GM21528 (cell line): ENCODE data around the gene CCDC158.
"Not testable (repeated sequence)": the region's sequence is repeated elsewhere in the genome, so short reads cannot be mapped to it uniquely, and the experiment has no call there.

Experiments
- ATAC-seq: cut with Tn5 transposase; IDR thresholded peaks from one replicate; pipeline ENCODE4 v1.9.1; 2021; ENCODE audit warnings: mild to moderate bottlenecking, moderate library complexity; ENCODE audit not compliant: unreplicated experiment, low FRiP score

CCDC158 gene

DNA sequence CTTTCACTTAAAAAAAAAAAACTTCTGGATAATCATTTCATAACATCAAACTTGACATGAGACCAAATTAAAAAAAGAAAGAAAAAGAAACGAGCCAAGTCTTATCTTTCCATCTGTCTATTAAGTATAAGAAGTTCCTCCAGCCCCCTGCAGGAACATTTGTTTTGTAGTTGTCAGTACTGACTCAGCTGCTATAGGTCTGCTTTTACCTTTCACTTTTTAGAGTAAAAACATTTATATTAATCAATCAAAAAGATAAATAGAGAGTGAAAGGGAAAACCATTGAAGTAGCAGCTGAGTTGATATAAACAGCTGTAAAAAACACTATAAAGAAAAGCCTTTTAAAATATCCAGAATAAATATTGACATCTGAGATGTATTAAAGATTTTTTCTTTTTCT, 46.1 kb downstream of the CCDC158 start:
- no peak for ATAC-seq

- ATAC-seq = no peak
Measured at GRCh38 chr4:76373919-76374552, 46.9 kb downstream of the CCDC158 start.

DNA sequence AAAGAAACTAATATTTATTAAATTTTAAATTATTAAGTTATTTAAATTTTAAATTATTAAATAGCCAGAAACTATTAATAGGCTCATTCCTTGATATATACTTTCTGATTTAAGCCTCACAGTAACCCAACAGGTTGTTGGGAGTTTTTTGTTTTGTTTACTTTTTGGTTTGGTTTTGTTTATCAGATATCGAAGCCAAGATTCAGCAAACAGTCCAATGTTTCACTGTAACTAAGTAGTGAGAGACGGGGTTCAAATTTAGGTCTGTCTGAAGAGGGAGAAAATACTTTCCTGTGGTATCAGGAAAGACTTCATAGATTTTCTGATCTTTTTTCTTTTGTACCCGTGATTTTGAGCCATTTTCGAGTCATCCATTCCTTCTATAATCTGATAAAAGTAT, 54.2 kb downstream of the CCDC158 start:
- ATAC-seq = no peak

GRCh38 chr4:76365636-76366035, 55.3 kb downstream of the CCDC158 start:
- ATAC-seq = no peak

GRCh38 chr4:76364763-76365162, 56.2 kb downstream of the CCDC158 start:
- no peak for ATAC-seq

GRCh38 chr4:76363556-76364290, 57.2 kb downstream of the CCDC158 start:
- ATAC-seq = no peak

DNA sequence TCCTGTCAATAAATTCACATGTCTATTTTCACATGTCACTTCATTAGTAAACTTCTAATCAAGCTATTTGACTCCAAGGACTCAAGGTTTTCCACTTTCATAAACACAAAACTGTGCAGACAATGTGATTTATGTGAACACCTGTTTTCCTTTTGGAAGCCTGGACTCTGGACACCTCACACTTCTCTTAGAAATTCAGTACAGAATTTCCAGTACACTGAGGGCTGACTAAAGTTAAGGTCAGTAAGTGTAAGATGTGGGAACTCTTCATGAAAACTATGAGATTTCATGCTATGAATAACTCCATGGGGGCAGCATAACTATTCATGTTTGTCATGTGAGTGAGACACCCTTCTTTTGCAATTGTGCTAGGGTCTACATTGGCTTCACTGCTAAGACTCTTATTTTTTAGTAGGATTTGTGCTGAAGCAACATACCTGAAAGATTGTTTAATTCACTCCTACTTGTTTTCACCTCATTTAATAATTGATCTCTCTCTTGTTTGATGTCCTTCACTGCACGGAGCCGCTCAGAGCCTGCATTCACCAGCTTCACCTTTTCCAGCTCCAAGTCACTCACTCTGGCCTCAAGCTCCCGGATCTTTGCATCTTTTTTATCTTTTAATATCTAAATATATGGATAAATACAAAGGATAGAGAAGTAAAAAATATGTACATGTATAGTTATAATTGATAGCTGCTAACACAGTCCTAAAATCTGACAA, 59.1 kb downstream of the CCDC158 start:
- no peak for ATAC-seq

DNA sequence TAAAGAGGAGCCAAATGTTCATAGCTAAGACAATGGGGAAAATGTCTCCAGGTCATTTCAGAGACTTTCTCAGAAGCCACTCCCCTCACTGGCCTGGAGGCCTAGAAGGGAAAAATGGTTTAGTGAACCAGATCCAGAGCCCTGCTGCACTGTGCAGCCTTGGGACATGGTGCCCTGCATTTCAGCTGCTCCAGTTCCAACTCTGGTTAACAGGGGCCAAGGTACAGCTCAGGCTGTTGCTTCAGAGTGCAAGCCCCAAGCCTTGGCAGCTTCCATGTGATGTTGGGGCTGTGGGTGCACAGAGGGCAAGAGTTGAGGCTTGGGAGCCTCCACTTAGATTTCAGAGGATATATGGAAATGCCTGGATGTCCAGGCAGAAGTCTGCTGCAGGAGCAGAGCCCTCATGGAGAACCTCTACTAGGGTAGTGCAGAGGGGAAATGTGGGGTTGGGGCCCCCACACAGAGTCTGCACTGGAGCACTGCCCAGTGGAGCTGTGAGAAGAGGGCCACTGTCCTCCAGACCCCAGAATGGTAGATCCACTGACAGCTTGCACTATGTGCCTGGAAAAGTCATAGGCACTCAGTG, 61.0 kb downstream of the CCDC158 start:
- not testable (repeated sequence) for ATAC-seq

DNA sequence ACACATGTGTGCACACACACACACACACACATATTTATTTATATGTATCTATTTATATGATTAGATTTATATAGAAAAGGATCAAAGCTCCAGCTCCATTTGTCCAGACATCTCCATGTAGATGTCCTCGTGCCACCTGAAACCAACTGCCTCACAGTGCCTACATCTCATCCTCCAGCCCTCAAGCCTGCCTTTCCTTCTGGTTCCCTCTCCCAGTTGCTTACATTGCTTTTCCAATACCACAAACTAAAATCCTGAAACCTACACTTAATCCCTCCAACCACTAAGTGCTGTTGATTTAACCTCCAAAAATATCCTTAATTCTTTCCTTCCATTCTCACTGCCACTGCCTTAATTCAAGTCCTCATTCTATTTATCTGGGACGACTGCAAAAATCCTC, 63.0 kb downstream of the CCDC158 start:
- no peak for ATAC-seq

- ATAC-seq = no peak
Measured at GRCh38 chr4:76354517-76355473, 66.1 kb downstream of the CCDC158 start.

DNA sequence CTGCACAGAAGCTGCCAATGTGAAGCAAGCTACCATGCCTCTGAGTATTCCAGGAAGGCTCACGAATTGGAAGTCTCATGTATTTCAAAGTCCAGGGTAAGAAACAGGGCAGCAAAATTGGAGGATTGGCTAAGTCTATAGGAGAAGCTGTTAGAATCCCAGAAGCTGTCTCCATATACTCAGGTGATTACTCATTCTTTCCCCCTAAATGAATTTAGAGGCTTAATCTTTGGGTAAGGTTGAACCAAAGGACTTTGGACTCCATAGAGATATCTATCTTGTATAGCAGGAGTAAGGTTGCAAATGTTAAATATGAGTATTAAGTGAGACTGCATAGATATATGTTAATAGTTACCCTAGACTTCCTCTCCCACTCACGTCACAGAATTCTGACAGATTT, 78.1 kb downstream of the CCDC158 start:
- no peak for ATAC-seq

- no peak for ATAC-seq
Measured at GRCh38 chr4:76342191-76342590, 78.8 kb downstream of the CCDC158 start.

- ATAC-seq = no peak
Measured at GRCh38 chr4:76341063-76341462, 79.9 kb downstream of the CCDC158 start.

DNA sequence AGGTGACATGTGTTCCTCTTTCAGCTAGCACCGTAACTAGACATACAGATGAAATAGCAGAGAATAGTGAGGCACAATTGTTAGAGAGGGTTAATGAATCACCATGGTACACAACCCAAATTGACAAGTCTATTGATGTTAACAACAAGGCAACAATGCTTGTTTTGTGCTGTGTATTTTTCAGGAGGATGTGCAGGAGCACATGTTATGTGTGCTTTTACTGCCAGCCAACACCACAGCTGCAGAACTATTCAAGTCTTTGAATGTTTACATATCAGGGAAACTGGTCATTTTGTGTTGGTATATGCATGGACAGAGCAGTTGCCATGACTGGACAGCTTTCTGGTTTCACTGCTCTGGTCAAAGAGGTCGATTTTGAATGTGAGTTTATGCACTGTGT, 81.6 kb downstream of the CCDC158 start:
- no peak for ATAC-seq

GRCh38 chr4:76334885-76335284, 86.1 kb downstream of the CCDC158 start:
- no peak for ATAC-seq

GRCh38 chr4:76326515-76326914, 94.4 kb downstream of the CCDC158 start:
- no peak for ATAC-seq

DNA sequence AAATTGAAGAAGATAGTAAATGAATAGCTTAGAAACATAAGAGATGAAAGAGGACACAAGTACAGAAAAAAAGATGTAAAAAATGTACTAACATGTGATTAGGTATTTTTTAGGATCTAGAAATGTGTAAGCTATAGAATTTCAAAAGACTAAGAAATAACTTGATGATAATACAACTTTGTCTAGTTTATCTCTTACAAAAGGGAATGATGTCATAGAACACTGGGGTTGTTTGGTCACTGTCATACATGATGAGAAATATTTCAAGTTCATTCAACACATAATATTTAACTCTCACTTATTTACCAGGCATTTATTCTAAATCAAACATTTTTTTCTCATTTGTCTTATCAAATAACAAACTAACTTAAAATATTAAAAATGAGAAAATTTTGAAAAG, 95.9 kb downstream of the CCDC158 start:
- ATAC-seq = no peak

- no peak for ATAC-seq
Measured at GRCh38 chr4:76322236-76322635, 98.7 kb downstream of the CCDC158 start.

DNA sequence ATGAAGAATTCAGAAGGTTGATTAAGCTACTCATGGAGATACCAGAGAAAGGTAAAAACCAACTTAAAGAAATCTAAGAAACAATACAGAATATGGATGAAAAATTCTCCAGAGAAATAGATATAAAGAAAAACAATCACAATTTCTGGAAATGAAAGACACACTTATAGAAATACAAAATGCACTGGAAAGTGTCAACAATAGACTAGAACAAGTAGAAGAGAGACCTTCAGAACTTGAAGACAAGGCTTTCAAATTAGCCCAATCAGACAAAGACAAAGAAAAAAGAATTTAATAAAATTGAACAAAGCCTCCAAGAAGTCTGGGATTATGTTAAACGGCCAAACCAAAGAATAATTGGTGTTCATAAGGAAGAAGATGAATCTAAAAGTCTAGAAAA, 104.8 kb downstream of the CCDC158 start:
- ATAC-seq = no peak

- no peak for ATAC-seq
Measured at GRCh38 chr4:76315267-76315918, 105.5 kb downstream of the CCDC158 start.
